IMR-90 (cell line): ENCODE data around the gene HIRA. TPM values are rescaled to one million over a fixed set of nuclear protein-coding genes. Genes with fewer than 3 reads are reported as not detected.

Experiments
- ATAC-seq: fragments of 200-7000 bp; cut with Tn5 transposase; 2 replicates; pipeline ENCODE4 v1.9.1; 2020; ENCODE audit warnings: low read depth, mild to moderate bottlenecking, moderate library complexity
- BruUV-seq: library from RNA; stranded (reverse); fragments of 400-500 nt; replicated peaks from 2 replicates; lab custom pipeline; 2021; lab: Mats Ljungman, UMichigan
- CTCF ChIA-PET: fragments of 300-600 bp; formaldehyde crosslinking; extraction: SDS; loops from one replicate; lab custom pipeline; 2021; ENCODE audit warnings: antibody characterized with exemption; lab: Yijun Ruan, JAX
- POLR2A ChIA-PET: fragments of 300-600 bp; sonication (Branson Sonifier 250); formaldehyde crosslinking; loops from one replicate; lab custom pipeline; 2022; ENCODE audit warnings: antibody characterized with exemption; ENCODE audit not compliant: unreplicated experiment; lab: Charles Lee
- DNase-seq: peaks from one replicate; pipeline ENCODE4 v3.0.0; 2013
- H2AFZ ChIP-seq: replicated peaks from 2 replicates; pipeline ENCODE3; 2013; ENCODE audit warnings: low read length, mild to moderate bottlenecking; ENCODE audit not compliant: poor library complexity
- H2AK5ac ChIP-seq: 2 replicates; pipeline ENCODE4 v1.6.1; 2013; ENCODE audit warnings: low read depth, low read length, inconsistent platforms
- H2AK9ac ChIP-seq: replicated peaks from 2 replicates; pipeline ENCODE3; 2013; ENCODE audit warnings: mild to moderate bottlenecking, low read depth, low read length, moderate library complexity; ENCODE audit not compliant: poor library complexity
- H2BK120ac ChIP-seq: 2 replicates; pipeline ENCODE4 v1.6.1; 2013; ENCODE audit warnings: low read depth, low read length, inconsistent platforms
- H2BK15ac ChIP-seq: 3 replicates; pipeline ENCODE4 v1.6.1; 2013; ENCODE audit warnings: low read depth, low read length, inconsistent platforms
- H2BK20ac ChIP-seq: 2 replicates; pipeline ENCODE4 v1.6.1; 2013; ENCODE audit warnings: low read depth, mild to moderate bottlenecking, inconsistent platforms, low read length, moderate library complexity
- H2BK5ac ChIP-seq: 2 replicates; pipeline ENCODE4 v1.6.1; 2013; ENCODE audit warnings: mild to moderate bottlenecking, low read depth, low read length, inconsistent platforms; ENCODE audit not compliant: poor library complexity, severe bottlenecking
- H3K14ac ChIP-seq: replicated peaks from 2 replicates; pipeline ENCODE4 v1.6.1; 2013; ENCODE audit warnings: low read depth, low read length, inconsistent platforms
- H3K18ac ChIP-seq: 2 replicates; pipeline ENCODE4 v1.6.1; 2013; ENCODE audit warnings: low read depth, low read length, control low read depth
- H3K23ac ChIP-seq: 2 replicates; pipeline ENCODE4 v1.6.1; 2013; ENCODE audit warnings: low read depth, low read length, inconsistent platforms
- H3K27ac ChIP-seq: 2 replicates; pipeline ENCODE4 v1.5.1; 2013; ENCODE audit warnings: mild to moderate bottlenecking, control low read depth, low read length; ENCODE audit not compliant: insufficient read depth
- H3K27me3 ChIP-seq: 2 replicates; pipeline ENCODE4 v1.6.1; 2013; ENCODE audit warnings: low read length; ENCODE audit not compliant: control insufficient read depth, insufficient read depth
- H3K36me3 ChIP-seq: 2 replicates; pipeline ENCODE4 v1.6.1; 2013; ENCODE audit warnings: low read length, mixed read lengths; ENCODE audit not compliant: control insufficient read depth, insufficient read depth
- H3K4ac ChIP-seq: 2 replicates; pipeline ENCODE4 v1.6.1; 2013; ENCODE audit warnings: low read depth, low read length, inconsistent platforms
- H3K4me1 ChIP-seq: 2 replicates; pipeline ENCODE4 v1.6.1; 2013; ENCODE audit warnings: low read length, mixed read lengths; ENCODE audit not compliant: control insufficient read depth, insufficient read depth
- H3K4me2 ChIP-seq: 2 replicates; pipeline ENCODE4 v1.6.1; 2013; ENCODE audit warnings: low read depth, mild to moderate bottlenecking, control low read depth, low read length, moderate library complexity
- H3K4me3 ChIP-seq: 2 replicates; pipeline ENCODE4 v1.5.1; 2013; ENCODE audit warnings: low read depth, mild to moderate bottlenecking, control low read depth, low read length, moderate library complexity; ENCODE audit not compliant: insufficient read depth
- H3K56ac ChIP-seq: 2 replicates; pipeline ENCODE4 v1.6.1; 2013; ENCODE audit warnings: low read length, inconsistent platforms; ENCODE audit not compliant: insufficient read depth; ENCODE audit errors: extremely low read depth
- H3K79me1 ChIP-seq, 2 experiments: 2 replicates each; pipeline ENCODE4 v1.6.1; 2013; ENCODE audit warnings: low read length in 2 of 2, inconsistent platforms in 1 of 2, low read depth in 1 of 2
- H3K9ac ChIP-seq: 2 replicates; pipeline ENCODE4 v1.6.1; 2013; ENCODE audit warnings: low read depth, low read length, control low read depth
- H3K9me1 ChIP-seq: 2 replicates; pipeline ENCODE4 v1.6.1; 2013; ENCODE audit warnings: low read length, inconsistent platforms; ENCODE audit not compliant: insufficient read depth
- H3K9me3 ChIP-seq: 2 replicates; pipeline ENCODE4 v1.6.1; 2013; ENCODE audit warnings: low read length; ENCODE audit not compliant: control insufficient read depth, insufficient read depth
- H4K20me1 ChIP-seq: 2 replicates; pipeline ENCODE4 v1.6.1; 2013; ENCODE audit warnings: low read length, inconsistent platforms; ENCODE audit not compliant: insufficient read depth
- H4K5ac ChIP-seq: 2 replicates; pipeline ENCODE4 v1.6.1; 2013; ENCODE audit warnings: mild to moderate bottlenecking, low read depth, low read length, control low read depth
- H4K8ac ChIP-seq, 2 experiments: 2 replicates each; pipeline ENCODE4 v1.6.1; 2013; ENCODE audit warnings: low read depth in 2 of 2, low read length in 2 of 2, control low read depth in 1 of 2, inconsistent platforms in 1 of 2
- H4K91ac ChIP-seq: 2 replicates; pipeline ENCODE4 v1.6.1; 2013; ENCODE audit warnings: low read depth, low read length, inconsistent platforms; ENCODE audit not compliant: insufficient read depth
- BHLHE40 ChIP-seq: fragments of 150-350 bp; IDR thresholded peaks from 2 replicates; pipeline ENCODE4 v1.6.1; 2016; ENCODE audit warnings: mild to moderate bottlenecking, low read depth, low read length
- CEBPB ChIP-seq: IDR thresholded peaks from 2 replicates; pipeline ENCODE4 v1.6.1; 2012; ENCODE audit warnings: low read depth, low read length, improper control_type of control experiment
- CHD1 ChIP-seq: IDR thresholded peaks from 2 replicates; pipeline ENCODE4 v1.6.1; 2012; ENCODE audit warnings: low read depth, low read length, improper control_type of control experiment
- FOS ChIP-seq: fragments of 150-350 bp; IDR thresholded peaks from 2 replicates; pipeline ENCODE4 v1.6.1; 2016; ENCODE audit warnings: low read depth, low read length
- MAFK ChIP-seq: IDR thresholded peaks from 2 replicates; pipeline ENCODE4 v1.6.1; 2012; ENCODE audit warnings: low read depth, low read length, improper control_type of control experiment
- MAZ ChIP-seq: IDR thresholded peaks from 2 replicates; pipeline ENCODE4 v1.6.1; 2012; ENCODE audit warnings: low read depth, mild to moderate bottlenecking, low read length, improper control_type of control experiment, moderate library complexity, borderline replicate concordance
- NFE2L2 ChIP-seq: fragments of 150-350 bp; IDR thresholded peaks from 2 replicates; pipeline ENCODE4 v1.6.1; 2016; ENCODE audit warnings: low read depth, mild to moderate bottlenecking, low read length
- RAD21 ChIP-seq: IDR thresholded peaks from 2 replicates; pipeline ENCODE4 v1.6.1; 2012; ENCODE audit warnings: low read length, improper control_type of control experiment
- RFX5 ChIP-seq: IDR thresholded peaks from 2 replicates; pipeline ENCODE4 v1.8.0; 2012; ENCODE audit warnings: low read depth, mild to moderate bottlenecking, low read length, moderate library complexity
- SMC3 ChIP-seq: fragments of 150-350 bp; IDR thresholded peaks from 2 replicates; pipeline ENCODE4 v1.6.1; 2016; ENCODE audit warnings: low read depth, mild to moderate bottlenecking, antibody characterized with exemption, low read length, moderate library complexity
- WGBS, 2 experiments: methylation state at CpG; one replicate each; pipeline versions ENCODE4 v1.1.5 to v1.1.7; 2013; ENCODE audit warnings: missing lambda C conversion rate in 2 of 2; ENCODE audit not compliant: insufficient read length in 1 of 2; ENCODE audit errors: extremely low coverage in 2 of 2; 5-methylcytosine and 5-hydroxymethylcytosine counted together
- dilution Hi-C: fragments of 300-500 bp; cut with HindIII; formaldehyde crosslinking; loops from one replicate; pipeline ENCODE4 v1.14.3; 2018; ENCODE audit warnings: low sequenced_read_pairs; ENCODE audit not compliant: unreplicated experiment
- in situ Hi-C: fragments of 300-500 bp; cut with MboI; formaldehyde crosslinking; loops from 3 replicates; pipeline ENCODE4 v1.14.3; 2019; ENCODE audit warnings: low sequenced_read_pairs, inconsistent platforms, mixed read lengths
- intact Hi-C: fragments of 100-400 bp; cut with micrococcal nuclease; formaldehyde crosslinking; loops from 2 replicates; pipeline ENCODE4 v1.10.0; 2022
- polyA plus RNA-seq, 3 experiments: library from polyadenylated mRNA; depleted of rRNA; stranded (reverse); fragments of >200 nt; gene quantifications; 2 replicates each; pipeline ENCODE4 v1.2.3, GENCODE V29; 2012; ENCODE audit warnings: low replicate concordance in 1 of 3
- total RNA-seq: library from RNA; depleted of rRNA; stranded (reverse); fragments of >200 nt; gene quantifications from 2 replicates; pipeline ENCODE4 v1.2.3, GENCODE V29; 2012
- TF ChIP-seq, protein P1 (sequence below): fragments of 150-350 bp; IDR thresholded peaks from 2 replicates; pipeline ENCODE4 v1.6.1; 2016; ENCODE audit warnings: low read depth, mild to moderate bottlenecking, low read length, moderate library complexity, borderline replicate concordance
- TF ChIP-seq, protein P2 (sequence below): conservative IDR thresholded peaks from 2 replicates; pipeline ENCODE4 v1.5.1; 2012; ENCODE audit warnings: mild to moderate bottlenecking, low read depth, low read length, improper control_type of control experiment
- TF ChIP-seq, protein P3 (sequence below): fragments of 150-350 bp; IDR thresholded peaks from 2 replicates; pipeline ENCODE4 v1.6.1; 2017; ENCODE audit warnings: mild to moderate bottlenecking, antibody characterized with exemption, low read length, low read depth

The HIRA gene
- total and polyA plus RNA-seq, 2 of the 4 experiments (the other 2 are of a cell fraction) = 14.5 to 24.2 TPM

DNA sequence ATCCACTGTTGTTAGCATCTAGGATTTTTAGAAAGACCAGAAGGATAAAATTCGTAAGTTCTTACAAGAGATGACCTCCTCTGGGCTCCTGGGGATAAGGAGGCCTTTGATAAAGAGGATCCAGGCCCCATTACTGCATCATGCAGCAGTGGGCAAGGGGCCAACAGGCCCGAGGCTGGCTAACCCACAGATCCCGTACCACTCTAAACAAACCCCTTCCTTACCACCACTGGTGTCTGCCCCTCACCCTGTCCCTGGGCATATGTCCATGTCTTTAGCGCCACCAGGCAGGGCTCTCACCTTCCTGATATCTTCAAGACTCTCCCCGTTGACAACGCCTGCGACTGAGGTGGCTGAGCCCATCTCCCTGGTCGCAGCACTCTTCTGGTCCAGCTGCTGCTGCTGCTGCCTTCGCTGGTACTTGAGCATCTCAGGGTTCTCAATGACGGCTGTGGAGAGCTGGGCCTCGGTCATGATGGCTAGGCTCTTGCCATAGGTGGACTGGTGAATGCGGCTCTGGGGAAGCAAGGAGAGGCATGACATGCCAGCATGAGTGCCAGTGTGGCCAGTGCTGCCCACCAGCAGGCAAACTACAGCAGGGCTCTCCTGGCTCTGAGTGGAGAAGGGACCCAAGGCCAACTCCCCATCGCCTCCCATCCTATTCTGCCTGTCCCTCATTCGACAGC, 46.2 kb downstream of the HIRA start:
- Histone ChIP-seq H3K27me3 (no peaks in the 10 kb centered on the region), H3K9me1 (peaks cover 4% of the 10 kb centered on the region), H3K4me1 (no peaks in the 10 kb centered on the region), H4K91ac (no peak overlapping the region), H2AK9ac (no peak overlapping the region), H2BK5ac (no peak overlapping the region), H2AK5ac (no peak overlapping the region), H2BK20ac (no peak overlapping the region), H4K8ac (no peak overlapping the region), H2BK15ac (no peak overlapping the region), H3K27ac (no peak overlapping the region), H3K56ac (no peak overlapping the region), H3K4me2 (no peak overlapping the region), H3K4ac (no peak overlapping the region), H3K9ac (no peak overlapping the region), H3K79me1 (no peaks in the 10 kb centered on the region), H3K36me3 (peaks cover 60% of the 10 kb centered on the region), H3K18ac (no peak overlapping the region), H2AFZ (no peak overlapping the region), H4K5ac (no peak overlapping the region), H3K23ac (no peak overlapping the region), H3K4me3 (no peak overlapping the region), H2BK120ac (no peak overlapping the region), H3K14ac (no peak overlapping the region), H4K20me1 (no peaks in the 10 kb centered on the region), H3K9me3 (no peaks in the 10 kb centered on the region)
- CTCF ChIA-PET = no interaction called here
- no TSS peak for BruUV-seq
- in situ Hi-C loops (loop anchor here (10.0 kb wide), 1 partner anchor 59 kb away; the partner anchor contains the start of gene C22orf39), dilution Hi-C loops (no loop called here), intact Hi-C loops (no loop called here)
- DNase-seq (no peak), ATAC-seq (no peak)
- 98% methylated on average over 8 of the region's 14 CpGs; no CpG with 5 or more reads in 1 of the 2 experiments for WGBS, 2 experiments
- POLR2A ChIA-PET = no interaction called here
- TF ChIP-seq NFE2L2 (no peak), MAZ (no peak), RAD21 (no peak), CEBPB (no peak), FOS (no peak), BHLHE40 (no peak), SMC3 (no peak), MAFK (no peak), RFX5 (no peak), CHD1 (no peak)
- TF ChIP-seq, protein P1, sequence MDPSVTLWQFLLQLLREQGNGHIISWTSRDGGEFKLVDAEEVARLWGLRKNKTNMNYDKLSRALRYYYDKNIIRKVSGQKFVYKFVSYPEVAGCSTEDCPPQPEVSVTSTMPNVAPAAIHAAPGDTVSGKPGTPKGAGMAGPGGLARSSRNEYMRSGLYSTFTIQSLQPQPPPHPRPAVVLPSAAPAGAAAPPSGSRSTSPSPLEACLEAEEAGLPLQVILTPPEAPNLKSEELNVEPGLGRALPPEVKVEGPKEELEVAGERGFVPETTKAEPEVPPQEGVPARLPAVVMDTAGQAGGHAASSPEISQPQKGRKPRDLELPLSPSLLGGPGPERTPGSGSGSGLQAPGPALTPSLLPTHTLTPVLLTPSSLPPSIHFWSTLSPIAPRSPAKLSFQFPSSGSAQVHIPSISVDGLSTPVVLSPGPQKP = no peak
- TF ChIP-seq, protein P2, sequence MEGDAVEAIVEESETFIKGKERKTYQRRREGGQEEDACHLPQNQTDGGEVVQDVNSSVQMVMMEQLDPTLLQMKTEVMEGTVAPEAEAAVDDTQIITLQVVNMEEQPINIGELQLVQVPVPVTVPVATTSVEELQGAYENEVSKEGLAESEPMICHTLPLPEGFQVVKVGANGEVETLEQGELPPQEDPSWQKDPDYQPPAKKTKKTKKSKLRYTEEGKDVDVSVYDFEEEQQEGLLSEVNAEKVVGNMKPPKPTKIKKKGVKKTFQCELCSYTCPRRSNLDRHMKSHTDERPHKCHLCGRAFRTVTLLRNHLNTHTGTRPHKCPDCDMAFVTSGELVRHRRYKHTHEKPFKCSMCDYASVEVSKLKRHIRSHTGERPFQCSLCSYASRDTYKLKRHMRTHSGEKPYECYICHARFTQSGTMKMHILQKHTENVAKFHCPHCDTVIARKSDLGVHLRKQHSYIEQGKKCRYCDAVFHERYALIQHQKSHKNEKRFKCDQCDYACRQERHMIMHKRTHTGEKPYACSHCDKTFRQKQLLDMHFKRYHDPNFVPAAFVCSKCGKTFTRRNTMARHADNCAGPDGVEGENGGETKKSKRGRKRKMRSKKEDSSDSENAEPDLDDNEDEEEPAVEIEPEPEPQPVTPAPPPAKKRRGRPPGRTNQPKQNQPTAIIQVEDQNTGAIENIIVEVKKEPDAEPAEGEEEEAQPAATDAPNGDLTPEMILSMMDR = no peak
- TF ChIP-seq, protein P3, sequence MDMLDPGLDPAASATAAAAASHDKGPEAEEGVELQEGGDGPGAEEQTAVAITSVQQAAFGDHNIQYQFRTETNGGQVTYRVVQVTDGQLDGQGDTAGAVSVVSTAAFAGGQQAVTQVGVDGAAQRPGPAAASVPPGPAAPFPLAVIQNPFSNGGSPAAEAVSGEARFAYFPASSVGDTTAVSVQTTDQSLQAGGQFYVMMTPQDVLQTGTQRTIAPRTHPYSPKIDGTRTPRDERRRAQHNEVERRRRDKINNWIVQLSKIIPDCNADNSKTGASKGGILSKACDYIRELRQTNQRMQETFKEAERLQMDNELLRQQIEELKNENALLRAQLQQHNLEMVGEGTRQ = no peak
